Measurements from ENCODE around the gene RBFOX2. TPM values are rescaled to one million over a fixed set of nuclear protein-coding genes. Genes with fewer than 3 reads are reported as not detected.
"Not testable (repeated sequence)": the region's sequence is repeated elsewhere in the genome, so short reads cannot be mapped to it uniquely, and the experiment has no call there.

RBFOX2 gene
- polyA plus RNA-seq, 2 donors: 22.6 to 31.1 TPM

DNA sequence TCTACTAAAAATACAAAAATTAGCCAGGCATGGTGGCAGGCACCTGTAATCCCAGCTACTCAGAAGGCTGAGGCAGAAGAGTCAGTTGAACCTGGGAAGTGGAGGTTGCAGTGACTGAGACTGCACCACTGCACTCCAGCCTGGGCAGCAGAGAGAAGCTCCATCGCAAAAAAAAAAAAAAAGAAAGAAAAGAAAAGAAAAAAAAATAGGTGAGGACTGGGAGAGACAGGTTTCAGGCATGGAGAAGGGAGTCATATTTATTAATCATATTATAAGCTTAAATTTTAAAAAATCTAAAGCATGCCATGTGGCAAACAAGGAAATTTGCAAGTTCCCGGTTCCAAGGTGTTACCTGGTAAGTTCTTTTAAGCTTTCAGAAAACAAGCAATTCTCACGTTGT is 311.1 kb downstream of the RBFOX2 start, which contains the start of gene APOL5:
APOL5 (plus strand) TSS at position 301 of the 400 bp plus-strand sequence; CDS start at position 301, 0 bp downstream.
- Histone ChIP-seq H3K36me3 (ENCODE audit: control insufficient read depth in 2 of 2, insufficient read depth in 2 of 2, low read length in 1 of 2) (no peaks in the 10 kb centered on the region), H3K27me3 (ENCODE audit: control insufficient read depth in 1 of 2, insufficient read depth in 2 of 2, low read length in 2 of 2) (no peaks in the 10 kb centered on the region), H3K4me1 (ENCODE audit: control insufficient read depth in 2 of 2, insufficient read depth in 2 of 2, low read length in 1 of 2) (no peaks in the 10 kb centered on the region), H3K9me3 (ENCODE audit: control insufficient read depth in 2 of 2, insufficient read depth in 1 of 2, low read depth in 1 of 2, low read length in 1 of 2) (no peaks in the 10 kb centered on the region), H3K27ac (ENCODE audit: low read depth in 2 of 2, low read length in 1 of 2) (no peak within 1 kb of the TSS), H3K4me3 (ENCODE audit: low read depth in 1 of 2, low read length in 2 of 2) (no peak within 1 kb of the TSS)
- 75 to 77% methylated on average over 2 to 3 of the region's 3 CpGs for WGBS, 2 donors

- Histone ChIP-seq H3K4me1 (ENCODE audit: control insufficient read depth in 2 of 2, insufficient read depth in 2 of 2, low read length in 1 of 2) (no peaks in the 10 kb centered on the region), H3K4me3 (ENCODE audit: low read depth in 1 of 2, low read length in 2 of 2) (no peak overlapping the region), H3K27me3 (ENCODE audit: control insufficient read depth in 1 of 2, insufficient read depth in 2 of 2, low read length in 2 of 2) (no peaks in the 10 kb centered on the region), H3K27ac (ENCODE audit: low read depth in 2 of 2, low read length in 1 of 2) (no peak overlapping the region), H3K9me3 (ENCODE audit: control insufficient read depth in 2 of 2, insufficient read depth in 1 of 2, low read depth in 1 of 2, low read length in 1 of 2) (no peaks in the 10 kb centered on the region), H3K36me3 (ENCODE audit: control insufficient read depth in 2 of 2, insufficient read depth in 2 of 2, low read length in 1 of 2) (no peaks in the 10 kb centered on the region)
- WGBS, 2 donors: 87 to 92% methylated on average over 2 of the region's 2 CpGs
These were observed 316.0 kb downstream of the RBFOX2 start for GRCh38 chr22:35712672-35713071.

GRCh38 chr22:35711336-35711735 is 317.3 kb downstream of the RBFOX2 start:
- H3K4me3 ChIP-seq (ENCODE audit: low read depth in 1 of 2, low read length in 2 of 2): no peak overlapping the region
- no peaks in the 10 kb centered on the region for H3K36me3 ChIP-seq (ENCODE audit: control insufficient read depth in 2 of 2, insufficient read depth in 2 of 2, low read length in 1 of 2)
- no peaks in the 10 kb centered on the region for H3K27me3 ChIP-seq (ENCODE audit: control insufficient read depth in 1 of 2, insufficient read depth in 2 of 2, low read length in 2 of 2)
- no peaks in the 10 kb centered on the region for H3K9me3 ChIP-seq (ENCODE audit: control insufficient read depth in 2 of 2, insufficient read depth in 1 of 2, low read depth in 1 of 2, low read length in 1 of 2)
- 74 to 77% methylated on average over 4 of the region's 4 CpGs for WGBS, 2 donors
- no peak overlapping the region for H3K27ac ChIP-seq (ENCODE audit: low read depth in 2 of 2, low read length in 1 of 2)
- no peaks in the 10 kb centered on the region for H3K4me1 ChIP-seq (ENCODE audit: control insufficient read depth in 2 of 2, insufficient read depth in 2 of 2, low read length in 1 of 2)

GRCh38 chr22:35708917-35709316 is 319.7 kb downstream of the RBFOX2 start:
- H3K4me3 ChIP-seq (ENCODE audit: low read depth in 1 of 2, low read length in 2 of 2): no peak overlapping the region
- 71 to 82% methylated on average over 7 of the region's 7 CpGs for WGBS, 2 donors
- no peaks in the 10 kb centered on the region for H3K36me3 ChIP-seq (ENCODE audit: control insufficient read depth in 2 of 2, insufficient read depth in 2 of 2, low read length in 1 of 2)
- no peak overlapping the region for H3K27ac ChIP-seq (ENCODE audit: low read depth in 2 of 2, low read length in 1 of 2)
- H3K4me1 ChIP-seq (ENCODE audit: control insufficient read depth in 2 of 2, insufficient read depth in 2 of 2, low read length in 1 of 2): no peaks in the 10 kb centered on the region
- H3K9me3 ChIP-seq (ENCODE audit: control insufficient read depth in 2 of 2, insufficient read depth in 1 of 2, low read depth in 1 of 2, low read length in 1 of 2): no peaks in the 10 kb centered on the region
- no peaks in the 10 kb centered on the region for H3K27me3 ChIP-seq (ENCODE audit: control insufficient read depth in 1 of 2, insufficient read depth in 2 of 2, low read length in 2 of 2)

DNA sequence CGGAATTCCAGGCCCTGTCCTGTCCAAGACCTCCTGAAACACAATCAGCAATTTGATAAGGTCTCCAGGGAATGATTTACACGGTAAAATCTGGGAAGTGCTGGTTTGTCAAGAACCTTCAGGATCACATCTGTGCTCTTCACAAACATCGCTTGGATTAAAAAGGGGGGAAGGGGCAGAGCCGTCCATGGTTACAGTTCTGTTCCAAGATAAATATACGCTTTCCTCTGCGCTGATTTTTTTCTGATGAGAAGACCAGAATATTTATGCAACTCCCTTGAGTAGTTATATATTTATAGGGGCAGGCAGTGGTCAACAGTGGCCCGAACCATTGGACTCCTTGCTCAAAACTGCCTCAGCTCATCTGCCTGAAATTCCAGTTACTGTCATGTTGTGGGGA is 320.2 kb downstream of the RBFOX2 start:
- Histone ChIP-seq H3K4me3 (ENCODE audit: low read depth in 1 of 2, low read length in 2 of 2) (no peak overlapping the region), H3K27ac (ENCODE audit: low read depth in 2 of 2, low read length in 1 of 2) (no peak overlapping the region), H3K9me3 (ENCODE audit: control insufficient read depth in 2 of 2, insufficient read depth in 1 of 2, low read depth in 1 of 2, low read length in 1 of 2) (no peaks in the 10 kb centered on the region), H3K36me3 (ENCODE audit: control insufficient read depth in 2 of 2, insufficient read depth in 2 of 2, low read length in 1 of 2) (no peaks in the 10 kb centered on the region), H3K4me1 (ENCODE audit: control insufficient read depth in 2 of 2, insufficient read depth in 2 of 2, low read length in 1 of 2) (no peaks in the 10 kb centered on the region), H3K27me3 (ENCODE audit: control insufficient read depth in 1 of 2, insufficient read depth in 2 of 2, low read length in 2 of 2) (no peaks in the 10 kb centered on the region)
- WGBS, 2 donors: 57 to 66% methylated on average over 7 of the region's 7 CpGs

DNA sequence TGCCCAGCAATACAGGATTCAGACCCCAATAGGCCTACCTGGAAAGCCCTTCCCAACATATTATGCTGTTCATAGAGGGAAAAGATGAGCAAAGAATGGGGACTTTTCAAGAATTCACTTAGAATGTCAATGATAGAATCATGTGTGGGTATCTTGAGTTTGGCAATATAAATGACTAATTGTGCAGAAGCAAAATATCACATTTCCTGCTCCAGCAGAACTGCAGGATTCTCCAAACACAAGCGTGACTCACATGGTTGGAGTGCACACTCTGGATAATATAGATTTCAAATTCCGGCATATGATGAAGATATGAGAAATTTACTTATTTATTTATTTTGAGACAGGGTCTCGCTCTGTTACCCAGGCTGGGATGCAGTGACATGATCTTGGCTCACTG is 323.5 kb downstream of the RBFOX2 start:
- H3K9me3 ChIP-seq (ENCODE audit: control insufficient read depth in 2 of 2, insufficient read depth in 1 of 2, low read depth in 1 of 2, low read length in 1 of 2): no peaks in the 10 kb centered on the region
- no peaks in the 10 kb centered on the region for H3K36me3 ChIP-seq (ENCODE audit: control insufficient read depth in 2 of 2, insufficient read depth in 2 of 2, low read length in 1 of 2)
- H3K4me3 ChIP-seq (ENCODE audit: low read depth in 1 of 2, low read length in 2 of 2): no peak overlapping the region
- H3K27me3 ChIP-seq (ENCODE audit: control insufficient read depth in 1 of 2, insufficient read depth in 2 of 2, low read length in 2 of 2): no peaks in the 10 kb centered on the region
- 92% methylated on average over 3 of the region's 3 CpGs for WGBS, 2 donors
- no peaks in the 10 kb centered on the region for H3K4me1 ChIP-seq (ENCODE audit: control insufficient read depth in 2 of 2, insufficient read depth in 2 of 2, low read length in 1 of 2)
- H3K27ac ChIP-seq (ENCODE audit: low read depth in 2 of 2, low read length in 1 of 2): no peak overlapping the region

- Histone ChIP-seq H3K4me3 (ENCODE audit: low read depth in 1 of 2, low read length in 2 of 2) (no peak overlapping the region), H3K9me3 (ENCODE audit: control insufficient read depth in 2 of 2, insufficient read depth in 1 of 2, low read depth in 1 of 2, low read length in 1 of 2) (no peaks in the 10 kb centered on the region), H3K27ac (ENCODE audit: low read depth in 2 of 2, low read length in 1 of 2) (no peak overlapping the region), H3K27me3 (ENCODE audit: control insufficient read depth in 1 of 2, insufficient read depth in 2 of 2, low read length in 2 of 2) (no peaks in the 10 kb centered on the region), H3K36me3 (ENCODE audit: control insufficient read depth in 2 of 2, insufficient read depth in 2 of 2, low read length in 1 of 2) (no peaks in the 10 kb centered on the region), H3K4me1 (ENCODE audit: control insufficient read depth in 2 of 2, insufficient read depth in 2 of 2, low read length in 1 of 2) (no peaks in the 10 kb centered on the region)
- WGBS, 2 donors: 77 to 81% methylated on average over 7 of the region's 7 CpGs
These were observed 324.6 kb downstream of the RBFOX2 start for GRCh38 chr22:35703861-35704584.

DNA sequence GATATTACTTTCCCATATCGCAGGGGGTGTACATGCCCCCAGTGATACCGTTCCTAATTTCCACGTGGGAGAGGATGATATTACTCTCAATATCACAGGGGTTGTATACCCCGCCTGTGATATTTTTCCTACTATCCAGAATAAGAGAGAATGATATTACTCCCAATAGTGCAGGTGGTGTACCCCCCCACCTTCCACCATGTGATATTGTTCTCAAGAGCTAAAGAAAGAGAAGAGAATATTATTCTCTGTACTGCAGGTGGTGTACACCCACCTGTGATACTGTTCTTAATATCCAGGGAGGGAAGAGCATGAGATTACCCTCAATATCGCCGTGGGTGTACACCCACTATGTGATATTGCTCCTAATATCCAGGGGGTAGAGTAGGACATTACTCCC is 328.8 kb downstream of the RBFOX2 start:
- H3K36me3 ChIP-seq (ENCODE audit: control insufficient read depth in 2 of 2, insufficient read depth in 2 of 2, low read length in 1 of 2); H3K9me3 ChIP-seq (ENCODE audit: control insufficient read depth in 2 of 2, insufficient read depth in 1 of 2, low read depth in 1 of 2, low read length in 1 of 2); H3K4me1 ChIP-seq (ENCODE audit: control insufficient read depth in 2 of 2, insufficient read depth in 2 of 2, low read length in 1 of 2); H3K27me3 ChIP-seq (ENCODE audit: control insufficient read depth in 1 of 2, insufficient read depth in 2 of 2, low read length in 2 of 2); H3K27ac ChIP-seq (ENCODE audit: low read depth in 2 of 2, low read length in 1 of 2); H3K4me3 ChIP-seq (ENCODE audit: low read depth in 1 of 2, low read length in 2 of 2): not testable (repeated sequence)
- WGBS, 2 donors: 76 to 84% methylated on average over 6 of the region's 6 CpGs

GRCh38 chr22:35697142-35697541 is 331.5 kb downstream of the RBFOX2 start:
- 78 to 79% methylated on average over 14 of the region's 14 CpGs for WGBS, 2 donors
- H3K9me3 ChIP-seq (ENCODE audit: control insufficient read depth in 2 of 2, insufficient read depth in 1 of 2, low read depth in 1 of 2, low read length in 1 of 2): no peaks in the 10 kb centered on the region

DNA sequence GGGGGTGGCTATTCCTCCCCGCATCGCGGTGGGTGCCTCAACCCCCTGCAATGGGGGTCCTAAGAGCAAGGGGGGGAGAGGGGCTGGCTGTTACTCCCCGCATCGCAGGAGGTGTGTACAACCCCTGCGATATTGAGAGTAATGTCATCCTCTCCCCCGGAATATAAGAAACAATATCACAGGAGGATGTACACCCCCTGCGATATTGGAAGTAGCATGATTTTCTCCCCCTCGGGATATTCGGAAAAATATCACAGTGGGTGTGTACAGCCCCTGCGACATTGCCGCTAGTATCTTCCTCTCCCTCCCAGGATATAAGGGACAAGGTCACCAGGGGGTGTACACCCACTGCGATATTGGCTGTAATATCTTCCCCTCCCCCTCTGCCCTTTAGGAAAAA is 333.4 kb downstream of the RBFOX2 start:
- 79 to 83% methylated on average over 13 of the region's 13 CpGs for WGBS, 2 donors
- Histone ChIP-seq H3K36me3 (ENCODE audit: control insufficient read depth in 2 of 2, insufficient read depth in 2 of 2, low read length in 1 of 2) (no peaks in the 10 kb centered on the region), H3K27me3 (ENCODE audit: control insufficient read depth in 1 of 2, insufficient read depth in 2 of 2, low read length in 2 of 2) (peaks cover 0 to 3% of the 10 kb centered on the region in 2 donors), H3K4me3 (ENCODE audit: low read depth in 1 of 2, low read length in 2 of 2) (no peak overlapping the region), H3K9me3 (ENCODE audit: control insufficient read depth in 2 of 2, insufficient read depth in 1 of 2, low read depth in 1 of 2, low read length in 1 of 2) (no peaks in the 10 kb centered on the region), H3K4me1 (ENCODE audit: control insufficient read depth in 2 of 2, insufficient read depth in 2 of 2, low read length in 1 of 2) (no peaks in the 10 kb centered on the region), H3K27ac (ENCODE audit: low read depth in 2 of 2, low read length in 1 of 2) (no peak overlapping the region)

More at GRCh38 chr22:35697142-35697541, 331.5 kb downstream of the RBFOX2 start:
- no peak overlapping the region for H3K27ac ChIP-seq (ENCODE audit: low read depth in 2 of 2, low read length in 1 of 2)
- no peaks in the 10 kb centered on the region for H3K36me3 ChIP-seq (ENCODE audit: control insufficient read depth in 2 of 2, insufficient read depth in 2 of 2, low read length in 1 of 2)
- peaks cover 0 to 3% of the 10 kb centered on the region in 2 donors for H3K27me3 ChIP-seq (ENCODE audit: control insufficient read depth in 1 of 2, insufficient read depth in 2 of 2, low read length in 2 of 2)
- no peak overlapping the region for H3K4me3 ChIP-seq (ENCODE audit: low read depth in 1 of 2, low read length in 2 of 2)
- H3K4me1 ChIP-seq (ENCODE audit: control insufficient read depth in 2 of 2, insufficient read depth in 2 of 2, low read length in 1 of 2): no peaks in the 10 kb centered on the region

Data from esophagus (tissue), 2 donors.